HG02588 (cell line): ENCODE results near the gene SNX8.
"Not testable (repeated sequence)": the region's sequence is repeated elsewhere in the genome, so short reads cannot be mapped to it uniquely, and the experiment has no call there.

Source experiments
- ATAC-seq: cut with Tn5 transposase; IDR thresholded peaks from one replicate; pipeline ENCODE4 v1.9.1; 2021; ENCODE audit warnings: mild to moderate bottlenecking, moderate library complexity; ENCODE audit not compliant: unreplicated experiment

SNX8 gene

GRCh38 chr7:2295936-2296620 is 18.2 kb downstream of the SNX8 start:
- no peak for ATAC-seq

GRCh38 chr7:2290877-2291276 is 23.4 kb downstream of the SNX8 start:
- no peak for ATAC-seq

GRCh38 chr7:2289621-2290020 is 24.6 kb downstream of the SNX8 start:
- ATAC-seq, result no peak

DNA sequence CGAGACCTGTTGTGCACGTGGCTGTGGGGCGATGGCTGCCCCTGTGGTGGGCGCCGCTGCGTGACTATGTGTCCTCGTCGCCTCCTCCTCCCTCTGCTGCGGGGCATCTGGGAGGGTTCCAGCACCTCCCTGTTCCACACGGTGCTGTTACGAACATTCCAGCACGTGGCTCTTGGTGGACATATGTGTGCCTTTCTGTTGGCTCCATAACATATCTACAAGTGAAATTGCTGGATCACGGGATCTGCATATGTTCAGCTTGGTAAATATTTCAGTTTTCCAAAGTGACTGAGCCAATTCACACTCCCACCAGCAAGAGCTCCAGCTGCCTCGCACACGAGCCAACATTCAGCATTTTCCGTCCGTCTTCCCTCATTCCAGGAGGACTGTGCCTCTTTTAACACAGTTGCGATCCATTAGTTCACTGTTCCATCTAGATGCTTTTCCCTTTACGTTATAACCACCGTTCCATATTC is 25.1 kb downstream of the SNX8 start:
- ATAC-seq, result no peak

- no peak for ATAC-seq
These were observed 25.7 kb downstream of the SNX8 start for GRCh38 chr7:2288503-2288902.

GRCh38 chr7:2287745-2288144 is 26.5 kb downstream of the SNX8 start:
- no peak for ATAC-seq

DNA sequence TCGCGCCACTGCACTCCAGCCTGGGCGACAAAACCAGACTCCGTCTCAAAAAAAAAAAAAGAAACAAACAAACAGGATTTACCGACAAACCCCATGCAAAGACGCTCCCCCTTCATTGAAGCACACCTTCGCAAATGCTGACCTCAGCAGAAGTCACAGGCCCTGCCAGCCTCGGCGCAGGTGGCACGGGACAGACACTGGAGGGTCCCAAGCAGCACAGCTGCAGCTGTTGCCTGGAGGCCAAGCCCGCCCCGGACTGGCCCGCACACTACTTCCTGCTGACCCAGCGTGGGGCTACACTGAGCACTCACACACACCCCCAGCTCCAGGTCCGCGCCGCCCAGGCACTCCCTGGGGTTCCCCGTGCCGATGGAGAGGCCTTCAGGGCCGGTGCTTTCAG is 31.2 kb downstream of the SNX8 start:
- no peak for ATAC-seq

DNA sequence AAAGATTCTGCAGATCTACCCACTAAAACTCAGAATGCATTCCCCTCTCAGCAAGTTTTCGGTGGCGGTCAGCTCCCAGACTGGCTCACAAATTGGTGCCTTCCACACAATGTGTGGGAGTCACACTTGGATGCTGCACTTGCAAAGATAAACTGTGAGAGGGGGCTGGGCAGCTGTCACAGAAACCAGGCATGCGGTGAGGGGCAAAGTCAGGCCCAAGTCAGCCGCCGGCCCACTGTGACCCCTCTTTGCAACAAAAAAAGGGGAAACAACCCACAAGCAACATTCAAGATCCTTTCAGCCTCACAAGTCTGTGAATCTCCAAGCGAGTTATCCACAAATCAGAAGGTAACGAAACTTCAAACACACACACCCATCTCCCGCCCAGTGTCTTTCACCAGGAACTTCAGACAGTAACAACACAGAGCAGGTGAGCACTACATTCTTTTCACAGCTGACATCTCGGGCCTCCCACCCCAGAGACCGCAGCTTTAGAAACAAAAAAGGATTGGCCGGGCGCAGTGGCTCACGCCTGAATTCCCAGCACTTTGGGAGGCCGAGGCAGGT is 32.0 kb downstream of the SNX8 start:
- no peak for ATAC-seq

GRCh38 chr7:2281541-2281940 is 32.7 kb downstream of the SNX8 start:
- ATAC-seq, result no peak

DNA sequence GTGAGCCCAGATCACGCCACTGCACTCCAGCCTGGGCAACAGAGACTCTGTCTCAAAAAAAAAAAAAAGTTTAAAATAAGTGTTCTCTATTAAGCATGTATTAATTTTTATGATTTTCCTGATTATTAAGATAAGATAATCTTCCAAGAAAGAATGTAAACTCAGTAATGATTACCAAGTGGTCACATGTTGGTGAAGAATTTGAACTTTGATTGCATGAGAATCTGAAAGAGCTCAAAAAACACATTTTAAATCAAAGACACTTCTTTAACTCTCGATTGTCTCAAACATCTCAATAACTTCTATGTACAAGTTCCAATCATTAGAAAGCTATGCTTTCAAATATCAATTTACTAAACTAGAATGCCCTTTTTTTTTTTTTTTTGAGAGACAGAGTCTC is 33.8 kb downstream of the SNX8 start:
- ATAC-seq, result no peak

GRCh38 chr7:2279896-2280295 is 34.3 kb downstream of the SNX8 start:
- ATAC-seq, result no peak

- no peak for ATAC-seq
These were observed 36.2 kb downstream of the SNX8 start for GRCh38 chr7:2278026-2278425.

- ATAC-seq, result no peak
These were observed 38.1 kb downstream of the SNX8 start for GRCh38 chr7:2276107-2276506.

- ATAC-seq, result no peak
These were observed 39.1 kb downstream of the SNX8 start for GRCh38 chr7:2275101-2275500.

DNA sequence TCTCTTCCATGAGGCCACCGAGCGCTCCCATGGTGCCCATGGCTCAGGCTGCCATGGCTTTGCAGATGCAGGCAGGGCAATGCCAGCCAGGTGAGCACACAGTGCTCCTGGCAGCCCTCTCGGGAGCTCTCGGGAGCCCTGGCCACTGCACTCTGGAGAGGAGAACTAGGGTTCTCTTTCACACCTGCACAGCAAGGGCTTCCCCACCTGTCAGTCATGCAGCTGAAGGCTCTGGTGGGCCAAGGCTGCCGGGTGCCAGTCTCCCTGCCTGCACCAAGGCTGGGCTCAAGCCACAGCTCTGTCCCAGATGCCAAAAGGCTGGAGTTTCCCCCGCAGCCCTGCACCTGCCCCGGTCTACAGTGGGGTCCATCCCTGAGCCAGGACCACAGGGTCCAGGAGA is 39.6 kb downstream of the SNX8 start:
- no peak for ATAC-seq

DNA sequence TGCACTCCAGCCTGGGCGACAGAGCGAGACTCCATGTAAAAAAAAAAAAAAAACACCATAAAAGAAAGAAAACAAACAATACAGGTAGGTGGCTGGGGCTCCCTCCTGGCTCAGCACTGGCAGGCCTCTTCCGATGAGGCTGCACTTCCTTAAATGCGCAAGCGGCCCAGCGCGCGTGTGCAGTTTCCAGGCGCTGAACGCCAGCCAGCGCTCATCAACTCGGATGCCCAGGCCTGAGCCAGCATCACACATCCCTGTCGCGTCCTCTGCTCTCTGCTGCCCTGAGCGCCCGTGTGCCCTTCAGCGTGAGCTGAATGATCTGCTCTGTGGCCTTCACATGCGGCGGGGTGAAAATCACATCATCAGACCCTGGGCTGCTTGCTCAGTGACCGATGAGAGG is 40.4 kb downstream of the SNX8 start:
- ATAC-seq, result no peak

DNA sequence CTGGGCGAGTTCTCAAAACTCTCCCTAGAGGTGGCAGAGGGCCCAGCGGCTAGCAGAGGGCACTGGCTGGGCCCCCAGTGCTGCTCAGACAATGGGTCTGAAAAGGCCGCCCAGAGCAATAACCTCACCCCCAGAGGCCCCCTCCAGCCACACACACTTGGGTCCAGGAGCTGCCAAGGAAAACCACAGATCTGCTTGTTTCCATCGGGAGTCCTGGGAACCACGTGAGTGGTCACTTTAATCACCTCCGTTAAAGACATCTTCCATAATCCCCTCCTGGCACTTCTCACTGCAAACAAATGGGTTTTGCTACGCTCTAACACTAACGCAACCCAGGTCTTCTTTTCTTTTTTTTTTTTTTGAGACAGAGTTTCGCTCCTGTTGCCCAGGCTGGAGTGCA is 42.2 kb downstream of the SNX8 start:
- ATAC-seq, result no peak

- ATAC-seq, result no peak
These were observed 42.8 kb downstream of the SNX8 start for GRCh38 chr7:2271273-2272026.

DNA sequence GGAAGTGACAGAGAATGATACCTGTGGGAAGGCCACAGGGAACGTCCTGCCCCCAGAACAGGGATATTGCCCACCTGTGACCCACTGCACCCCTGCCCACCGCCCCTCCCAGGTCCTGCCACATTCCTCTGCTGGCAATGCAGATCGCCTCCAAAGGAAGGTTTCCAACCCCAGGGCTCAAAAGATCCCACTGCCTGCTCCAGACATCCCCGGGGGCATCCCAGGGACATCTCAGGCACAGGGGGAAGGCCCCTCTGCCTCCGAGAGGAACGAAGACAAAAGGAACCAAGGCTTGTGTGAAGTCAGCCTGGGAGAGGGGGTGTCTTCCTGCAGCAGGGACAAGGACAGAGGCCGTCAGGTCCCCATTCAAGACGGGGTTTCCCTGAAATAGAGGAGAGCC is 43.7 kb downstream of the SNX8 start:
- no peak for ATAC-seq

GRCh38 chr7:2269991-2270460 is 44.2 kb downstream of the SNX8 start:
- no peak for ATAC-seq

DNA sequence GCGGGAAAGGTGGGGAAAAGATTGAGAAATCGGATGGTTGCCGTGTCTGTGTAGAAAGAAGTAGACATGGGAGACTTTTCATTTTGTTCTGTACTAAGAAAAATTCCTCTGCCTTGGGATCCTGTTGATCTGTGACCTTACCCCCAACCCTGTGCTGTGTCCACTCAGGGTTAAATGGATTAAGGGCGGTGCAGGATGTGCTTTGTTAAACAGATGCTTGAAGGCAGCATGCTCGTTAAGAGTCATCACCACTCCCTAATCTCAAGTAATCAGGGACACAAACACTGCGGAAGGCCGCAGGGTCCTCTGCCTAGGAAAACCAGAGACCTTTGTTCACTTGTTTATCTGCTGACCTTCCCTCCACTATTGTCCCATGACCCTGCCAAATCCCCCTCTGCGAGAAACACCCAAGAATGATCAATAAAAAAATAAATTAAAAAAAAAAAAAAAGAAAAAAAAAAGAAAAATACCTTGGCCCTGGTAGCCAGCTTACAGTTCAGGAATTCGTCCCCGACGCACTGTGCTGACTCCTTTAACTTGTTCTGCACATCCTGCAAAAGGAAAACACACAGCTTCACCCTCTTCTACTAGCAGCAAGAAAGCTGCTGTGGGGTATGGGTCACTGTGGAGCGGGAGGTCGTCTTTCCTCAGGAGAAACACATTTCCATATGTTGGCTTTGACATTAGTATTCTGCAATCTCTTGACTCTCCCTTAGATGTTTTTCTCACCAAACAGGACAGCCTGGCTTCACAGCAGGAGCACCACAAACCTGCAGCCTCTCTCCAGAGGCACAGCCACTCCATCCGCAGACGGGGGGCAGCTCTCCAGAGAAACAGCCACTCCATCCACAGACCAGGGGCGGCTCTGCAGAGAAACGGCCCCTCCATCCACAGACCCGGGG is 44.9 kb downstream of the SNX8 start:
- ATAC-seq, result not testable (repeated sequence)
